ENCODE data around the gene LRP1. TPM values are rescaled to one million over a fixed set of nuclear protein-coding genes. Genes with fewer than 3 reads are reported as not detected.

The LRP1 gene
- total and polyA plus RNA-seq, 2 of the 4 experiments (the other 2 are of a cell fraction): 73.1 to 142 TPM

- H2AFZ ChIP-seq (replicated peaks; ENCODE audit: low read length, poor library complexity): peak overlapping the region; percentile 46
Measured at GRCh38 chr12:57226588-57227314, 98.5 kb downstream of the LRP1 start.

More at GRCh38 chr12:57226588-57227314, 98.5 kb downstream of the LRP1 start:
- Histone ChIP-seq H3K27me3 (ENCODE audit: control insufficient read depth, insufficient read depth, low read length) (peaks cover 17% of the 10 kb centered on the region), H2AK9ac (replicated peaks; ENCODE audit: low read depth, low read length, poor library complexity) (peak overlapping the region; percentile 68), H3K4ac (ENCODE audit: low read depth, low read length) (no peak overlapping the region; the same call in 1 of the 2 replicates), H2BK15ac (ENCODE audit: low read depth, low read length) (no peak overlapping the region), H3K9me1 (ENCODE audit: insufficient read depth, low read length) (peaks cover 14% of the 10 kb centered on the region), H4K8ac (ENCODE audit: low read depth in 2 of 2, low read length in 2 of 2) (no peak overlapping the region), H2BK5ac (ENCODE audit: low read depth, low read length, poor library complexity, severe bottlenecking) (no peak overlapping the region), H3K9me3 (ENCODE audit: control insufficient read depth, insufficient read depth, low read length) (no peaks in the 10 kb centered on the region), H2BK120ac (ENCODE audit: low read depth, low read length) (no peak overlapping the region), H3K36me3 (ENCODE audit: control insufficient read depth, insufficient read depth, low read length) (peaks cover 11% of the 10 kb centered on the region), H3K18ac (ENCODE audit: low read depth, low read length) (no peak overlapping the region), H3K79me1 (ENCODE audit: low read depth in 1 of 2, low read length in 2 of 2) (peaks cover 18 to 27% of the 10 kb centered on the region in 2 experiments; a peak in 3 of 4 replicates), H3K9ac (ENCODE audit: low read depth, low read length) (no peak overlapping the region), H3K4me2 (ENCODE audit: low read depth, low read length) (peak overlapping the region; percentile 5; the same call in 1 of the 2 replicates), H4K5ac (ENCODE audit: low read depth, low read length) (no peak overlapping the region), H3K14ac (replicated peaks; ENCODE audit: low read depth, low read length) (no peak overlapping the region), H3K4me3 (ENCODE audit: insufficient read depth, low read depth, low read length) (no peak overlapping the region), H3K23ac (ENCODE audit: low read depth, low read length) (no peak overlapping the region), H3K4me1 (ENCODE audit: control insufficient read depth, insufficient read depth, low read length) (peaks cover 14% of the 10 kb centered on the region), H2AK5ac (ENCODE audit: low read depth, low read length) (no peak overlapping the region; the same call in 1 of the 2 replicates), H3K27ac (ENCODE audit: insufficient read depth, low read length) (no peak overlapping the region), H4K20me1 (ENCODE audit: insufficient read depth, low read length) (peaks cover 15% of the 10 kb centered on the region), H4K91ac (ENCODE audit: insufficient read depth, low read depth, low read length) (no peak overlapping the region), H2BK20ac (ENCODE audit: low read depth, low read length) (no peak overlapping the region), H3K56ac (ENCODE audit: extremely low read depth, insufficient read depth, low read length) (no peak overlapping the region)
- CTCF ChIA-PET: interaction anchor here (1.0 to 5.3 kb wide), 2 partner anchors 15 to 24 kb away, joined by 3 to 47 read pairs; partner anchors contain the start of gene STAC3
- DNase-seq (no peak), ATAC-seq (ENCODE audit: low read depth) (no peak)
- intact Hi-C loops (cut with micrococcal nuclease): no loop called here
- WGBS, 2 experiments (ENCODE audit: extremely low coverage in 2 of 2, insufficient read length in 1 of 2): 60% methylated on average over 4 of the region's 35 CpGs; no CpG with 5 or more reads in 1 of the 2 experiments
- dilution Hi-C loops (cut with HindIII; ENCODE audit: low sequenced_read_pairs, unreplicated experiment): no loop called here
- POLR2A ChIA-PET (ENCODE audit: unreplicated experiment): no interaction called here
- in situ Hi-C loops (cut with MboI; ENCODE audit: low sequenced_read_pairs): no loop called here
- TF ChIP-seq SMC3 (IDR thresholded peaks at IDR 0.05; ENCODE audit: low read depth, low read length) (no peak), CHD1 (IDR thresholded peaks at IDR 0.05; ENCODE audit: low read depth, low read length) (no peak), USF2 (IDR thresholded peaks at IDR 0.05; ENCODE audit: low read depth, low read length) (no peak), RAD21 (IDR thresholded peaks at IDR 0.05; ENCODE audit: low read length) (no peak), CTCF (conservative IDR thresholded peaks at IDR 0.05; ENCODE audit: low read depth, low read length) (no peak), MAFK (IDR thresholded peaks at IDR 0.05; ENCODE audit: low read depth, low read length) (no peak)
- BruUV-seq (replicated peaks): no TSS peak

Measured in IMR-90 (cell line).